Upper lobe of left lung (tissue), 6 donors: ENCODE results near the gene GRID1. TPM values are rescaled to one million over a fixed set of nuclear protein-coding genes. Genes with fewer than 3 reads are reported as not detected.

ENCODE experiments used
- ATAC-seq, 2 donors: fragments of 200-7000 bp; cut with Tn5 transposase; one replicate each; pipeline ENCODE4 v1.9.1; 2022; ENCODE audit warnings: mild to moderate bottlenecking in 2 of 2, moderate library complexity in 2 of 2; ENCODE audit not compliant: low FRiP score in 2 of 2
- DNase-seq, 2 donors: peaks; one replicate each; pipeline ENCODE4 v3.0.0-alpha.2; 2019 to 2020
- H3K27ac ChIP-seq, 4 donors: fragments of 200-600 bp; sonication (generic); one replicate each; pipeline ENCODE4 v1.5.1; 2016 to 2019
- H3K27me3 ChIP-seq, 4 donors: fragments of 200-600 bp; sonication (generic); one replicate each; pipeline ENCODE4 v1.5.1; 2017 to 2019
- H3K36me3 ChIP-seq, 4 donors: fragments of 200-600 bp; sonication (generic); one replicate each; pipeline ENCODE4 v1.5.1; 2016 to 2019
- H3K4me1 ChIP-seq, 4 donors: fragments of 200-600 bp; sonication (generic); one replicate each; pipeline ENCODE4 v1.5.1; 2018 to 2019
- H3K4me3 ChIP-seq, 4 donors: fragments of 200-600 bp; sonication (generic); one replicate each; pipeline ENCODE4 v1.5.1; 2017 to 2019; ENCODE audit warnings: mild to moderate bottlenecking in 2 of 4, moderate library complexity in 1 of 4
- H3K9me3 ChIP-seq, 4 donors: fragments of 200-600 bp; sonication (generic); one replicate each; pipeline ENCODE4 v1.5.1; 2018 to 2019
- EP300 ChIP-seq, 4 donors: sonication (generic); formaldehyde crosslinking; IDR thresholded peaks; one replicate each; pipeline ENCODE4 v1.5.1; 2017; ENCODE audit warnings: antibody characterized with exemption in 4 of 4, control low read depth in 2 of 4
- POLR2A ChIP-seq, 4 donors: fragments of 450-650 bp; IDR thresholded peaks; one replicate each; pipeline ENCODE4 v1.5.1; 2016 to 2017; ENCODE audit warnings: antibody characterized with exemption in 4 of 4, mild to moderate bottlenecking in 2 of 4
- POLR2AphosphoS5 ChIP-seq, 2 donors: sonication (generic); formaldehyde crosslinking; IDR thresholded peaks; one replicate each; pipeline ENCODE4 v1.5.1; 2017; ENCODE audit warnings: antibody characterized with exemption in 2 of 2
- WGBS, 2 donors: methylation state at CpG; one replicate each; pipeline ENCODE4 v1.1.5; 2017 to 2018; 5-methylcytosine and 5-hydroxymethylcytosine counted together
- total RNA-seq, 6 donors: library from RNA; depleted of rRNA in 4 of 6; stranded (reverse); fragments of >200 nt in 4 of 6; gene quantifications; one replicate each; pipeline versions ENCODE4 v1.1.0 to v1.2.1, GENCODE V29; 2016 to 2021
- TF ChIP-seq, protein P1 (sequence below), 6 experiments: fragments of 450-650 bp in 4 of 6; fragments of 200-600 bp in 2 of 6; sonication (generic) in 2 of 6; IDR thresholded peaks; one replicate each; pipeline ENCODE4 v1.5.1; 2016 to 2019; ENCODE audit warnings: antibody characterized with exemption in 6 of 6
- donor health status: DM: no; HTN: no; CAD: no; lungs with moderate emphysema.
- donor health status: DM: no; HTN: yes; CAD: no; lungs with severe emphysema.

The GRID1 gene
- total RNA-seq, 6 donors from 2014 or later: 1.5 to 5.2 (median 3.2) TPM

DNA sequence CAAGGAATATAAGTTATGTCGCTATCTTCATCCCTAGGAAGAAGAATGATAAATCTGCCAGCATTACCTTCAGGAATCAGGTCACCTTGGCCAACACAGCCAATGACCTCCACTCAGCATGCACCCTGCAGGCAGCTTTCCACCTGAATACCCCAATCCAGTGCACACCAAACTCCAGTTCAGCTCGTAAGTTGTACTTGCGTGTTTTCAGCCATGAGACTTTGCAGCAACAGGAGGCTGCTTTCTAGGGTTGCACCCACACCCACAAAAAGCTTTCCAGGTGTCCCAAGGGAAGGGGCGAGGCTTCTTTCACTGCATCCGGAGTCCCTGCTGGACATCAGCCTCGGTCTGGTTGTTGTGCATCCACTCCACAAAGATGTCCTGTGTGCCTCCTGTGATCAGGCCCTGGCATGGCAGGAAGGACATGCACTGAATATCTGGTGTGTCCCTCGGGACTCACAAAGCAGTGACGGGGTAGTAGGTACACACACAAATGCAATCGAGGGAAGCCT is 282.9 kb downstream of the GRID1 start:
- TF ChIP-seq, protein P1, sequence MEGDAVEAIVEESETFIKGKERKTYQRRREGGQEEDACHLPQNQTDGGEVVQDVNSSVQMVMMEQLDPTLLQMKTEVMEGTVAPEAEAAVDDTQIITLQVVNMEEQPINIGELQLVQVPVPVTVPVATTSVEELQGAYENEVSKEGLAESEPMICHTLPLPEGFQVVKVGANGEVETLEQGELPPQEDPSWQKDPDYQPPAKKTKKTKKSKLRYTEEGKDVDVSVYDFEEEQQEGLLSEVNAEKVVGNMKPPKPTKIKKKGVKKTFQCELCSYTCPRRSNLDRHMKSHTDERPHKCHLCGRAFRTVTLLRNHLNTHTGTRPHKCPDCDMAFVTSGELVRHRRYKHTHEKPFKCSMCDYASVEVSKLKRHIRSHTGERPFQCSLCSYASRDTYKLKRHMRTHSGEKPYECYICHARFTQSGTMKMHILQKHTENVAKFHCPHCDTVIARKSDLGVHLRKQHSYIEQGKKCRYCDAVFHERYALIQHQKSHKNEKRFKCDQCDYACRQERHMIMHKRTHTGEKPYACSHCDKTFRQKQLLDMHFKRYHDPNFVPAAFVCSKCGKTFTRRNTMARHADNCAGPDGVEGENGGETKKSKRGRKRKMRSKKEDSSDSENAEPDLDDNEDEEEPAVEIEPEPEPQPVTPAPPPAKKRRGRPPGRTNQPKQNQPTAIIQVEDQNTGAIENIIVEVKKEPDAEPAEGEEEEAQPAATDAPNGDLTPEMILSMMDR (IDR thresholded peaks at IDR 0.05): no peak
- no peak for TF ChIP-seq EP300 (IDR thresholded peaks at IDR 0.05)
- TF ChIP-seq POLR2AphosphoS5 (IDR thresholded peaks at IDR 0.05): no peak
- TF ChIP-seq POLR2A (IDR thresholded peaks at IDR 0.05): no peak
- H3K9me3 ChIP-seq: no peaks in the 10 kb centered on the region
- H3K4me3 ChIP-seq: no peak overlapping the region
- H3K27ac ChIP-seq: no peak overlapping the region
- H3K36me3 ChIP-seq: no peaks in the 10 kb centered on the region
- no peaks in the 10 kb centered on the region for H3K27me3 ChIP-seq
- ATAC-seq (no peak), DNase-seq (no peak)
- 90 to 94% methylated on average over 8 to 9 of the region's 9 CpGs for WGBS, 2 donors
- no peaks in the 10 kb centered on the region for H3K4me1 ChIP-seq

DNA sequence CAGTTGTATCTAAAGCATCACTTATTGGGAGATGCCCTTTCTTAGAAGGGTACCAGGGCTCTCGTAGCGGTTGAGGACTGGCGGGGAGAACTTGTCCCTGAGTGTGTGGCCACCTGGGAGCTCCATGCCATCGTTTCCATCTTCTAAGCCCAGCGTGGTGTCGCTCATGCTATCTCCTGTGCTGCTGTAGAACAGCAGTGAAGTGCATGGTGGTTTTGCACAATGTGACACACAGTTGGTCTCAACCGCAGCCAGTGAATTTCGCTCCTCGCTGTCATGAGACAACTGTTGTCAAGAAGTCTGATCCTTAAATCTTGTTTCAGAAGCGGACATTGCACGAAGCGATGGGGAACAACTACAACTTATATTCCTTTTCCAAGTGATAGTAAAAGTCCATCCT is 283.4 kb downstream of the GRID1 start:
- H3K27ac ChIP-seq: no peak overlapping the region
- H3K36me3 ChIP-seq: no peaks in the 10 kb centered on the region
- WGBS, 2 donors: 85 to 88% methylated on average over 12 of the region's 12 CpGs
- no peak for TF ChIP-seq POLR2AphosphoS5 (IDR thresholded peaks at IDR 0.05)
- TF ChIP-seq, protein P1 (IDR thresholded peaks at IDR 0.05): no peak
- DNase-seq: no peak
- H3K4me1 ChIP-seq: no peaks in the 10 kb centered on the region
- no peak for ATAC-seq
- H3K4me3 ChIP-seq: no peak overlapping the region
- no peaks in the 10 kb centered on the region for H3K27me3 ChIP-seq
- H3K9me3 ChIP-seq: no peaks in the 10 kb centered on the region

DNA sequence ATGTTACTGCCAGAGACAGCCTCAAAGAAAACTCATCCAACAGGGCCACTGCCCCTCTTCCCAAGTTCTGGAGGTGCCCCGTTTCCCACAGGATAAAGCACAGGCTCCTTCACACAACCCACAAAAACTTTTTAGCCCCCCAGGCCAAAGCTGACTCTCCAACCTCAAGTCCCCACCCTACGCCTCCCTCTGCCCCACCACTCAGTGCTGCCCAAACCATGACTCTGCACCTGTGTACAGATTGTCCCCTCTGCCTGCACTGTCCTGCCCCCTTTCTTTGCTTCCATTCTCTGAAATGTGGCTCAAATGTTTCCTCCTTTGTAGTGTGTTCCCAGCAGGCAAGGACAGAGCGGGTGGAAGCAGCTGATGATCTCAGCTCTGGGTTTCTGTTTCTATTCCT is 284.0 kb downstream of the GRID1 start:
- Histone ChIP-seq H3K4me1 (no peaks in the 10 kb centered on the region), H3K36me3 (no peaks in the 10 kb centered on the region), H3K27me3 (no peaks in the 10 kb centered on the region), H3K27ac (no peak overlapping the region), H3K9me3 (no peaks in the 10 kb centered on the region), H3K4me3 (no peak overlapping the region)
- DNase-seq: no peak
- WGBS, 2 donors: 90% methylated on average over 3 of the region's 3 CpGs
- no peak for ATAC-seq
- TF ChIP-seq EP300 (IDR thresholded peaks at IDR 0.05): no peak

DNA sequence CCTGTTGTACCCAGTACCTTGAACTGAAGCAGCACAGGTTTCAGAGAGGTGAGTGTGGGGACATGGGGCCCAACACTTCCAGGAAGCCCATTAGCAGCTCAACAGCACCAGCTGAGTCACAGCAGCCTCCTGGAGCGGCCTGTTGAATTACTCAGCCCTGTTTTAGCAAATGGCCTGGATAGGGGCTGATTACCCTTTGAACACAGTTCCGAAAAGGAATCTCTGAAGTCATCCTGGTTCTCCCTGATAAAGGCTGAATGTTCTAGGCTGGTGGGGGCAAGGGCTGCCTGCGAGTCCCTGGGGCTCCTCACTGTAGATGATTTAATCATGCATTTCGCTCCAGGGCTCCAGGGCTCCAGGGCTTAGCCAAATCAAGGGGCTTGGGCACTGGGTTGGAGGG is 287.5 kb downstream of the GRID1 start:
- H3K9me3 ChIP-seq: no peaks in the 10 kb centered on the region
- 78 to 87% methylated on average over 4 of the region's 4 CpGs for WGBS, 2 donors

DNA sequence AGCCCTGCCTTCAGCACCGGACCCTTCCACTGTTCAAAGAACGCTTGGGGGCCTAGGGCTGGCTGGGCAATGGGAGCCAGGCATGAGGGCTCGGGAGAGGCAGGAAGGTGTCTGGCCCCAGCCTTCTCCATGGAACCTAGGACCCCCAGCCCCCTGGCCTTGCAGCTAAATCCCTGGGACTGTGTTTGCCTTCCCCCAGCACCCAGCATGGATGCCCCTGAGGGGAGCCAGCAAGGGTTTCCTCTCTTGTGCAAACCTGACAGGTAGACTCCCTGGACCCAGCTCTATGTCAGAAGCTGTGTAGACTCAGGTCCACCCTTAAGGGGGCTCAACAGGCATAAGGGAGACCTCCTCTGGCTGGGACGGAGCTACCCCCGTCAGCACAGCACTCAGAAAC is 288.0 kb downstream of the GRID1 start:
- TF ChIP-seq, protein P1 (IDR thresholded peaks at IDR 0.05): no peak
- TF ChIP-seq POLR2A (IDR thresholded peaks at IDR 0.05) (no peak), EP300 (IDR thresholded peaks at IDR 0.05) (no peak), POLR2AphosphoS5 (IDR thresholded peaks at IDR 0.05) (no peak)
- WGBS, 2 donors: 83% methylated on average over 5 of the region's 5 CpGs; no CpG with 5 or more reads in 1 of the 2 donors
- DNase-seq (no peak), ATAC-seq (no peak)
- no peak overlapping the region for H3K4me3 ChIP-seq
- H3K27me3 ChIP-seq: no peaks in the 10 kb centered on the region
- no peaks in the 10 kb centered on the region for H3K36me3 ChIP-seq
- no peaks in the 10 kb centered on the region for H3K4me1 ChIP-seq
- H3K9me3 ChIP-seq: no peaks in the 10 kb centered on the region
- H3K27ac ChIP-seq: no peak overlapping the region

More for the DNA sequence above, 287.5 kb downstream of the GRID1 start:
- no peak for TF ChIP-seq POLR2AphosphoS5 (IDR thresholded peaks at IDR 0.05)
- TF ChIP-seq, protein P1 (IDR thresholded peaks at IDR 0.05): no peak
- TF ChIP-seq EP300 (IDR thresholded peaks at IDR 0.05): no peak
- TF ChIP-seq POLR2A (IDR thresholded peaks at IDR 0.05): no peak
- no peaks in the 10 kb centered on the region for H3K4me1 ChIP-seq
- ATAC-seq (no peak), DNase-seq (no peak)
- H3K27me3 ChIP-seq: no peaks in the 10 kb centered on the region
- H3K4me3 ChIP-seq: no peak overlapping the region
- H3K36me3 ChIP-seq: no peaks in the 10 kb centered on the region
- H3K27ac ChIP-seq: no peak overlapping the region
